HFF-Myc (cell line): ENCODE data around the gene NUP153.

Source experiments
- DNase-seq: peaks from one replicate; pipeline ENCODE4 v3.0.0-alpha.2; 2011; ENCODE audit warnings: low read depth; ENCODE audit errors: extremely low read depth
- H3K4me3 ChIP-seq: replicated peaks from 2 replicates; pipeline ENCODE4 v1.5.1; 2011; ENCODE audit warnings: low read depth, mild to moderate bottlenecking, control low read depth, low read length
- TF ChIP-seq, protein P1 (sequence below): IDR thresholded peaks from 2 replicates; pipeline ENCODE4 v1.5.1; 2012; ENCODE audit warnings: mild to moderate bottlenecking, low read depth, low read length, control low read depth; ENCODE audit errors: missing control alignments

Gene NUP153

DNA sequence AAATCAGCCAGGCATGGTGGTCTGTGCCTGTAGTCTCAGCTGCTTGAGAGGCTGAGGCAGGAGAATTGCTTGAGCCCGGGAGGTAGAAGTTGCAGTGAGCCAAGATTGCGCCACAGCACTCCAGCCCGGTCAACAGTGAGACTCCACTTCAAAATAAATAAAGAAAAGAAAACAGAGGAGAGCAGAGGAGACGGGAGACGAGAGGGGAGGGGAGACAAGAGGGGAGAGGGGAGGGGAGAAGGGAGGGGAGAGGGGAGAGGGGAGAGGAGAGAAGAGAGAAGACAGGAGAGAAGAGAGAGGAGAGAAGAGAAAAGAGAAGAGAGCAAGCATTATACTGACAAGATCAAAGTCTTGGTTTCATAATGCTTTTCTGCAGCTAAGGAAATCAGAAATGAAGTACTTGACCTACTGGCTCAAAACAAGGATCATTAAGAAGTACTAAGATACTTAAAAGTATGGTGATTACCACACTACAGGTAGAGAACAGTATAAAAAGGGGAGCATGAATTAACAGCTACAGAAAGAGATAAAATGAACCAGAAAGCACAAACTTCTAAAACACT, 76.1 kb downstream of the NUP153 start:
- H3K4me3 ChIP-seq = no peak overlapping the region
- TF ChIP-seq, protein P1, sequence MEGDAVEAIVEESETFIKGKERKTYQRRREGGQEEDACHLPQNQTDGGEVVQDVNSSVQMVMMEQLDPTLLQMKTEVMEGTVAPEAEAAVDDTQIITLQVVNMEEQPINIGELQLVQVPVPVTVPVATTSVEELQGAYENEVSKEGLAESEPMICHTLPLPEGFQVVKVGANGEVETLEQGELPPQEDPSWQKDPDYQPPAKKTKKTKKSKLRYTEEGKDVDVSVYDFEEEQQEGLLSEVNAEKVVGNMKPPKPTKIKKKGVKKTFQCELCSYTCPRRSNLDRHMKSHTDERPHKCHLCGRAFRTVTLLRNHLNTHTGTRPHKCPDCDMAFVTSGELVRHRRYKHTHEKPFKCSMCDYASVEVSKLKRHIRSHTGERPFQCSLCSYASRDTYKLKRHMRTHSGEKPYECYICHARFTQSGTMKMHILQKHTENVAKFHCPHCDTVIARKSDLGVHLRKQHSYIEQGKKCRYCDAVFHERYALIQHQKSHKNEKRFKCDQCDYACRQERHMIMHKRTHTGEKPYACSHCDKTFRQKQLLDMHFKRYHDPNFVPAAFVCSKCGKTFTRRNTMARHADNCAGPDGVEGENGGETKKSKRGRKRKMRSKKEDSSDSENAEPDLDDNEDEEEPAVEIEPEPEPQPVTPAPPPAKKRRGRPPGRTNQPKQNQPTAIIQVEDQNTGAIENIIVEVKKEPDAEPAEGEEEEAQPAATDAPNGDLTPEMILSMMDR = no peak
- DNase-seq = no peak

DNA sequence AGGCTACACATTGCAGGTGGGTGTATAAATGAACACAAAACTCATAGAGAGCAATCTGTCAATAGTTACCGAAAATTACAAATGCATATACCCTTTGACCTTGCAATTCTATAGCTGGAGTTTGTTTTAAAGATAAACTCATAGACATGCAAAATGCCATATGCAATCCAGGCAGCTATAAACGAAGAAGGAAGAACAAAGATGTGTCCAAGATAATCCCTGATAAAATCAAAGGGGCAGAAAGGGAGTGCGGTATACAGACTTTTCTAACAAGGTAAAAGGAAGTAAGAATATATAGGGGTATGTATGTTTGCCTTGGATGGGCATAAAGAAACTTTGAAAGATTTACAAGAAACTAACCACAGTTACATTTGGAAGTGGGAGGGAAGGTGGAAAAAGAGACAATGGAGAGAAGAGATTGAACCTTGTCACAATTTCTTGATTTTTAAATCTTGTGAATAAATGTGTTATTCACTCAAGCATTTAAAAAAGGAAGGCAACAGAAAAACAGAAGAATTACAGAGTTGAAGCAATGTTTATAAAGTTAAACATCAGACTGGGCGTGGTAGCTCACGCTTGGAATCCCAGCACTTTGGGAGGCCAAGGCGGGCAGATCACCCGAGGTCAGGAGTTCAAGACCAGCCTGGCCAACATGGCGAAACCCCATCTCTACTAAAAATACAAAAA, 76.8 kb downstream of the NUP153 start:
- H3K4me3 ChIP-seq = no peak overlapping the region
- TF ChIP-seq, protein P1 = no peak
- no peak for DNase-seq

DNA sequence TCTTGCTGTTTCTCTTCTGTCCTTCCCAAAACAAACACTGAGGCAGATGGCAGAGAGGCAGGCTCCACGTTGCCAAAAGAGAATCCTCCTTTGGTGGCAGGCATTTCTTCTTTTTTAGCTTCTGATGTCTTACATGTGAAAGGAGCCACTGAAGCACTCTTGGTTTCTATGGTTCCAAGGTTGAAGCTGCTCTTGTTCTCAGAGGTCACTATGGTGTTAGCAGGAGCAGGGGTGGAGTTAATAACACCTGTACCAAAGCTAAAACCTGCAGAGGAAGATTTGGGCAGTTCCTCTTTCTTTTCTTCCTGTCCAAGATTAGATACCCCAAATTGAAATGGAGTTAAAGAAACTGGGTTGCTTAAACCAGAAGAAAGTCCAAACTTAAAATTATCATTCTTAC, 77.9 kb downstream of the NUP153 start:
- TF ChIP-seq, protein P1 = no peak
- DNase-seq = no peak

DNA sequence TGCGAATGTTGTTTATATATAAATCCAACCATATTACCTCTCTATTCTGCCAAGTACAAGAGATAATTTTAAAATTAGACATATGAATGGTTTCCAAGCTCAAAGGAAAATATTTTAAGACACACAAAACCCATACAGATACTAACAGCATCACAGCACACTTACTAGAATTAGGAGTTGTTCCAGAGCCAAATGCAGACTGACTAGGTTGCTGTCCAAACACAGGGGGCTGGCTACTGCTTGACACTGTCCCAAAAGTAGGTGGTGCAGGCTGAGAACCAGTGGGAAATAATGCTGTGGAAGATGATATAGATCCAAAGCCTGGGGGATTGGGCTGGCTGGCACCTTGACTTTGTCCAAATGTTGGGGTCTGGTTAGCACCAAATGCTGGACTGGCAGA, 82.3 kb downstream of the NUP153 start:
- no peak overlapping the region for H3K4me3 ChIP-seq
- TF ChIP-seq, protein P1 = no peak
- DNase-seq = no peak

More for the DNA sequence above, 77.9 kb downstream of the NUP153 start:
- H3K4me3 ChIP-seq = no peak overlapping the region

DNA sequence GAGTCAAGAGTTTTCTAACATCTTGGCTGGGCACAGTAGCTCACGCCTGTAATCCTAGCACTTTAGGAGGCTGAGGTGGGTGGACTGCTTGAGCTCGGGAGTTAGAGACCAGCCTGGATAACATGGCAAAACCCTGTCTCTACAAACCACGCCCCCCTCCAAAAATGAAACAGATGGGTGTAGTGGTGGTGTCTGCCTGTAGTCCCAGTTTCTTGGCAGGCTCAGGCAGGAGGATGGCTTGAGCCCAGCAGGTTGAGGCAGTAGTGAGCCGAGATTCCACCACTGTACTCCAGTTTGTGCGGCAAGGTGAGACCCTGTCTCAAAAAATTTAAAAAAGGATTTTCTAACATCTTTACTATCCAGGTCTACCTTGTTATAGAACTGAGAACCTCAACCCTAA, 84.6 kb downstream of the NUP153 start:
- no peak for DNase-seq
- TF ChIP-seq, protein P1 = no peak
- H3K4me3 ChIP-seq = no peak overlapping the region

DNA sequence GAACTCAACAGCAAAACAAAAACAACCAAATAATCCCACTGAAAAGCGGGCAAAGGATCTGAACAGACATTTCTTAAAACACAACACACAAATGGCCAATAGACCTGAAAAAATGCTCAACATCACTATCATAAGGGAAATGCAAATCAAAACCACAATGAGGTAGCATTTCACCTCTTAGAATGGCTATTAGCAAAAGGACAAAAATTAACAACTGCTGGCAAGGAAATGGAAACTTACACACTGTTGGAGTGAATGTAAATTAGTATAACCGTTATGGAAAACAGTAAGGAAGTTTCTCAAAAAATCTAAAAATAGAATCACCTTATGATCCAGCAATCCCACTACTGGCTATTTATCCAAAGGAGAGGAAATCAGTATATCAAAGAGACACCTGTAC, 85.7 kb downstream of the NUP153 start:
- no peak overlapping the region for H3K4me3 ChIP-seq
- TF ChIP-seq, protein P1 = no peak
- DNase-seq = no peak
